Stimulated activated CD8-positive, alpha-beta memory T cell treated with anti-CD3 and anti-CD28 coated beads, Interleukin-4, amount 100 ng/mL, for 4 hours (primary cell): ENCODE measurements around the gene SLIT3.

Experiments used
- DNase-seq, 2 donors: peaks; one replicate each; pipeline ENCODE4 v3.0.0-alpha.2; 2020; ENCODE audit warnings: low read depth in 2 of 2, low spot score in 1 of 2

The SLIT3 gene

DNA sequence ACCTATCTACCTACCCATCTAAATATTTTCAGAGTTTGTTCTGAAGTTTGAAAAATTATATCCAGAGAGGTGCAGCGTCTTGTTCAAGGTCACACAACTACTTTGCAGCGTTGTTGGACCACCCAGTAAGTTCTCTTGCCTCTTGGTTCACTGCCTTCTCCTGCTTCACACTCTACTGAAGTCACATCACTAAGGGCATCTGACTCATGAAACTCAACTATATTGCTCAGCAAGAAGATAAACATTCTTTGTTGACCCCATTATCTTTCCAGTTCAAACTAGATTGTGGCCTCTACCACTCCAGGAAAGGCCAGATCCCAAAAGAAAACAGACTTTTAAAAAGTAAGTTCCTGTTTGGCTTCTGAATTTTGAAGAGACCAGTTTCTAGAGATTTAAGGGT lies 326.9 kb downstream of the SLIT3 start:
- DNase-seq: no peak

DNA sequence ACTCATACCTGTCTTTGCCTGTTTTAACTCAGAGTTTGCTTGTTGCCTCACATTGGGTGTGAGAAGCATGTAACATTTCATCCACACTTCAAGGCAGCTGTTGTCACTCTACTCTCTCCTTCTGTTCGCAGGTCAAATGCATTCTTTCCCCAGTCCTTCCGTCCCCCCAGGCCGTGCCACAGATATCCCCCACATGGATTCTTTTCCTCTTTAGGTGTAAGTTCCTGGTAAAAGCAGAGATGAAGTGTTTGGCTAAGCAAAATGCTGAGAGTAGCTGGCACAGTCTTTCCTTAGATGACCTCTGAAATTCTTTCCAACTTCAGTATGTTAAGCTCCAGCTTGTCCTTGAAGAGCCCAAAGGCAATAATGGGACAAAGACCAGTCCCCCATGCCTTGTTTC lies 328.2 kb downstream of the SLIT3 start:
- DNase-seq: no peak

DNA sequence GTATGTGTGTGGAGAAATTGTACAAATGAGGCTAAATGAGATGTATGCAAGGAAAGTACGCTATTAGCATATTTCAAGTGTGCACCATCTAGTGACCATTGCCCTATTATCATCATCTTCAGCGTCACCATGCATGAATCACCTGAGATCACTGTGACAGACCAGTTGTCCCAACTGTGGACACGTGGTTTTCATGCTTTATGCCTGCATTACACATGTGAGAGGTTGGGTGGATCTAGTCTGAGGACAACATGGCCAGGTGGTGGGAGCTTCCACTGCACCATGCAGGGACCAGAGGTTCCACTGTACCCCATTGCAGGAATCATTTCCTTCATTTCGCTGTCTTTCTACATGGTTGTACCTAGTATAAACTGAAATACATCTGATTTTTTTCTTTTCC lies 329.8 kb downstream of the SLIT3 start:
- DNase-seq: no peak

DNA sequence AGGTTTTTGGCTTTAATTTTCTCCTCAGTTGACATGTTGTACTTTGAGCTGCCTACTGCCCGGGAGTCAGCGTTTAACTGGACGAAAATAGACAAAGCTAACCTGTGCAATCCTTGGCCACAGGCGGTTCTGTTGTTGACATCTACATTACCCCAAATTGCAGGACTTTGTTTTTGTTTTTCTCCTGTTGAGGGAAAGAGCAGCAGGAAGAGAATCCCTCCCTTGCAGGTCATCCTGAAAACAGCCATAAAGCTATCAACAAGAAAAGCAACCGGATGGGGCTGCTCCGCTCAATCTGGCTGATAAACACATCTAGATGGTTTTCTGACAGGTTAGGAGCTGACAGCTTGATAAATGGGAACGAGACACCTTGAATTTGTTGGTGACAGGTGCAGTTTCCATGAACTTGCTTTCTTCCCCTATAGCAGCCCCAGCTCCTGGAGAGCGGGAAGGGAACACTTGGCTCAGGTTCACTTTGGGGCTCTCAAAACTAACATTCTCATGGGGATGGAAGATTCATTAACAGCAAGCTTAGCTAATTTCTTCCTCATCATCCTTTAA lies 331.5 kb downstream of the SLIT3 start:
- no peak for DNase-seq

DNA sequence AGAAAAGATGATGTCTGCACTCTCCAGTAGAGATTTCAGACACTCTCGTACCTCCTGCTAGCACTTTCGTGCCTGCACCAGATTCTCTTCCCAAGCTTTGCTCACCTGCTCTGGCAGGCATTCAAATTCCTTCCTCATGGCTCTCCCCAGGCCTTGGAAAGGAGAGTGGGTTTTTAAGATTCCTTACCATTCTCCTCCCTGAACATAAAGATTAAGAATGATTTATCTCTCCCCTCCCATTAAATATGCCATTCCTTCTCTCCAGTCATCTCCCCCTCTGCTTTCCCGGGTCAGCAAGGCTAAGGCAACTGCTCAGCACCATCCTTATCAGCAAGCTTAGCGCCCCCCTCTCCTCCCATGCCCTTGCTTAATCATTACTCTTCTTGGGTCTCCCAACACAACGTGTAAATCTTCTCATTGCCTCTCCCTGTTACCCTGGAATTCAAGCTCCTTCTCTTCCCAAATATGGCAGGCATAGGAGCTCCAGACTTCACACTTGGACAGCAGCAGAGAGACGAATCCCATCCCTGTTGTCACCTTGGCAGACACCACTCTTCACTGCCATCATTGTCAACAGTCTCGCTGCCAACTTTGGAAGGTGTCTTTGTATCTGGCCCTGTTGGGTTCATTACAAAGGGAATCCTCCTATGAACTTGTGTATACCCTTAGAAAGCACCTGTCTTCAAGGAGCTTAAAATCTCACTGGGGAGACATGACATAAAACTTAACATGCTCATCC lies 332.9 kb downstream of the SLIT3 start:
- DNase-seq: no peak

DNA sequence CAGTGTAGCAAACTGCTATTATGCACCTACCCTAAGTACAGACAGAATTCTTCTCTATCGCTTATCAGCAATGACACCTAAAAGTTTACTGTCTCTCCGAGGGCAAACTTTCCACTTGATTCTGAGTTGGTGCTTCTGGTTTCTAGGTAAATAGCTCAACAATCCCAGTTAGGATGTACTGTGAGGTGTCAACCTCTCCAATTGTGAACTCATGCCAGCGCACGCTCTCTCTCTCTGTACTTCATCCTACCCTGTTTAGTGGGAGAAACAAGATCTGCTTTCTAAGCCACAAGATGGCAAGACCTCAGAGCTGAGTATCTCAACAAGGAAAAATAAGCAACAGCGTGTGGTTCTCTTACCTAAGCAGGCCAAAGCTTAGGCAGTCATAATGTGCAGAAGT lies 335.3 kb downstream of the SLIT3 start:
- DNase-seq: no peak

DNA sequence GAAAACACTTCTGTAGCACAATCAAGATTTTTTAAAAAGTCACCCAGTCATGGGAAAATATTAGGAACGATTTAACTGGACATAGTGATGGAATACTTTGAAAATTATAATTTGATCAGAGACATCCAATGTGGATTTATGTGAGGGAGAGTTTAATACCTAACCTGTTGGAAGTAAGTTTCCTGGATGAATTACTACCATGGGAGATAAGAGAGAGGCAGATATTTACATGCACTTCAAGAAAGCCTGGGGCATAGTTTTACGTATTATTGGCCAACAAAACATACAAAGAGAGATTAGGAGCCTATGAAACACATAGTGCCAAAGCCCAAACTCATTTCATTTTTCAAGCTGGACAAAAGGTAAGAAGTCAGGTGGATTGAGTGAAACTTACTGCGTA lies 336.8 kb downstream of the SLIT3 start:
- DNase-seq: no peak

DNA sequence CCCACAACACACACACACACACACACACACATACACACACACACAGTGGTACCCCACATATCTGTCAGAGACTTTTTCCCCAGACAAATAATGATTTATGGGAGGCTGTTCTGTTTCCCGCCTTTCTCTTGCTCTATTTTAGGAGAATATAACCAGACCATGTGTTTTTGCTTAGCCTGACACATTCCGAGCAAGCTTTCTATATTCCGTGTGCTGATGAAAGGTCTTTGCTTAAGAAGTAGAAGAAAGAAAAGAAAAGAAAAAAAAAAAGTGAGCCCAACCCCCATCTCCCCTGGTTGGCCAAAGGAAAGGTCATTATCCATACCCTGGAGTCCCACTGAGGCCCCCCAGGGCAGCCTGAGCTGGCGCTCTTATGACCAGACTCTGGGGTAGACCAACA lies 338.6 kb downstream of the SLIT3 start:
- DNase-seq: no peak

DNA sequence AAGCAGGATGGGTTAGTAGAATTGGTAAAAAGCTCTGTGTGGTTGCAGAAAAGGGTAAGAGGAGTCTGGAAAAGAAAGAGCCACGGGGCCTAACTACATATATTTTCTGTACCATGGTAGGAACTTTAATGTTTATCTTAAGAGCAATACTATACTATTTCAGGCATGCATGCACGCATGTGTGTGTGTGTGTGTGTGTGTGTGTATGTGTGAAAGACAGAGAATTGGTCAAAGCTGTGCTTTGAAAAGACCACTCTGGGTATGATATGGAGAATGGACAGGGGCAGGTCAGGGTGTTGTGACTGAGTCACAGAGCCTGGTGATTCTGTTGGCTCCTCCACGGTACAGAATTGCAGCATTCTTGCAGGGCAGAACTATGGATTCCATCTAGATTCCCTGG lies 339.3 kb downstream of the SLIT3 start:
- DNase-seq: no peak

DNA sequence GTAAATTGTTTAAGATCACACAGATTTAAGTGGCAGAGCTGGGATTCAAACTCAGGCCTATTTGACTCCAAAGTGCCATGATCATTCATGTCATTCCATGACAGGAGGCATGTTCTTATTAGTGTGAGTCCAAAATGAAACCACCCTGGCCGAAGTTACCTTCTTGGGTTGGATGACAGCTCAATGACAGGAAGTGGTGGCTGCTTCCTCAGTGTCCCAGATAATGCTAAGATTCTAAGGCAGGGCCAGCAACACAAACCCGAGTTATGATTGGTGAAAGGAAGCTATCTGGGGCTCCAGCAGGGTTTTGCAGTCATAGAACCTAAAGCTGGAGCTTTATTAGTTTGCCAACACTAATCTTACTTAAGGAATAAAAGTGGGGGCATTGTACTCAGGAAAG lies 340.4 kb downstream of the SLIT3 start:
- no peak for DNase-seq

DNA sequence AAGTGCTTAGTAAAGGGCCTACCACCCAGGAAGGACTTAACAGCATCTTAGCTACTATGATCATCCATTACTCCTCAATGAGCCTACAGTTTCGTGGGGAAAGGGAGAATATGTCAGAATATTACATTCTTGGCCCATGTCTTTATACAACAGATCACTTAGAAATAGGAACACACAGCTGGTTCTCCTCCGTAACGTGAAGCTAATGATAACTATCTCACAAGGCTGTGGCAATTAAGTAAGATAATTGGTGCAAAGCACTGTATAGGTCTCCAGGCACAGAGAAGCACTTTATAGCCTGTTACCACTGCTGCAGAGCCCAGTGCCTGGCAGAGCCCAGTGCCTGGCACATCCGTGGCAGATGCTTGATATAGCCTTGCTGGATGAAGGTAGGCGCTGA lies 347.6 kb downstream of the SLIT3 start:
- DNase-seq: no peak

DNA sequence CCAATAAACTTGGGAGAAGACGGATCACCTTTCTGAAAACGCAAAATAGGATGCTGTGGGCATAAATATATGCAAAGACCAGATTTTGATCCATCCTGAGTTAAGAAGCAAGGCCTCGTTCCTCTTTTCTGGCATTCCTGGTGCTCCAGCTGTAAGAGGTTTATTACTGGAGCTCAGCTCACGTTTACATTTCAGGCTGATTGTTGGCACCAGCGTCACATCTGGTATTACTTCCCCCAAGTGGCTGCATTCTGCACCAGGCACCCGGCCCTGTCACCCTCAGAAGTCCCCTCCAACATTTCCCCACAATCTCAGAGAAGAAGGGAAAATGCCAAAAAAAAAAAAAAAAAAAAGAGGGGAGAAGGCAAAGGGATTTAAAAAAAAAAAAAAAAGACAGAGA lies 348.7 kb downstream of the SLIT3 start:
- DNase-seq: no peak

DNA sequence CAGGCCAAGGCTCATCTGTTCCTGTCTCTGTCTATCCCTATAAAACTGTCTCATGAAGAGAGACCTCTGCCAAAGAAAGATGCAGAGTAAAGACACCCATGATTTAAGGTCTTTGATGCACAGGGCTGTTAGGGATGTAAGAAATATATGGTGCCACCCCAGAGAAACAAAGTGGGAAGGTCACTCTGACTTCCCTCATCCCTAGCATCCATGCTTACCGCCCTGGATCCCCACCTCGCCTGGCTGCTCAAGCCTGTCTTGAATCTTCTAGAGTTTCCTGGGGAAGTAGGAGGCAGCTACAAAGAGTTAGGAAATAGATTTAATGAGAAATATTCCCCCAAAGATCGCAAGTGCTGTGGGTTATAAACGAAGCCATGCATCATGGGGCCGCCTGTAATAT lies 349.2 kb downstream of the SLIT3 start:
- DNase-seq: no peak

DNA sequence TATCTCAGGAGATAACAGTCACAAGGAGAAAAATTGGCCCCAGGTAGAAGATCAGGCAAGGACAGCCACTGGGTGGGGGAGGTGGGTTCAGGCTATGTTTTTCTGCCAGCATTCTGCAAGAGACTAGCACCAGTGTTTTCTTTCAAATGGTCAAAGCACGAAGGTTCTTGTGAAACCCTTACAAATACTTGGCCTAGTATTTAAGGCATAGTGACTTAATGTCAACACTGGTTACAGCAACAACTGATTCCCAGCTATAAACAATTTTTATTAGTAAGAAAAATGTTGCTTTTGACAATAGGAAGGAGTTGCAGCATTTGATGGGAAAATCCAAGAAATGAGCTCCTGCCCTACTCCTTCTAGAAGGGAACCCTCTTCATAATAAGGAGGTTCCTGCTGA lies 349.6 kb downstream of the SLIT3 start:
- DNase-seq: no peak

DNA sequence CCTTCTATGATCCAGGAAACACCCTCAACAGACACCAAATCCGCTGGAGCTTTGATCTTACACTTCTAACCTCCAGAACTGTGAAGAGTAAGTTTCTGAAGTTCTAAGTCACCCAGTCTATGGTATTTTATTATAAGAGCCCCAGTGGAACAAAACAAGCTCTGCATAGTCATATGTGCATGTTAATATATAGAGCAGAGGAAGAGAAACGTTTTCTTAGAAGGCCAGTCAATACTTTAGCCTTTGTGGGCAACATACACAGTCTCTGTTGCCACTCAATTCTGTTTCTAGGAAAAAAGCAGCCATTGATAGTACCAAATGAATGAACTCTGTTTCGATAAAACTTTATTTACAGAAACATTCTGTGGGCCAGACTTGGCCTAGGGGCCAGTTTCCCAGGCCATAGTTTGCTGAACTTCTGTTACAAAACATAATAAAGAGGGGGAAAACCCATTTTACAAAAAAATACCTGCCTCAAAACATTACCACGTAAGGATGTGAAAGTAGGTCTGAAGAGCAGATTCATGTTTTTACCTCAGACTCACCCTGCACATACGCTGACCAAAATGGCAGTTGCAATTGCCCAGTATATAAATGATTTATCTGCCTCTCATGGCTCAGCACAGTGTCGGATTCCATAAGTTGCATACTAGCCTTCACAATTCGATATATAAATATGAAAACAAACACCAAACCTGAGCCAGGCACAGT lies 350.5 kb downstream of the SLIT3 start:
- no peak for DNase-seq

DNA sequence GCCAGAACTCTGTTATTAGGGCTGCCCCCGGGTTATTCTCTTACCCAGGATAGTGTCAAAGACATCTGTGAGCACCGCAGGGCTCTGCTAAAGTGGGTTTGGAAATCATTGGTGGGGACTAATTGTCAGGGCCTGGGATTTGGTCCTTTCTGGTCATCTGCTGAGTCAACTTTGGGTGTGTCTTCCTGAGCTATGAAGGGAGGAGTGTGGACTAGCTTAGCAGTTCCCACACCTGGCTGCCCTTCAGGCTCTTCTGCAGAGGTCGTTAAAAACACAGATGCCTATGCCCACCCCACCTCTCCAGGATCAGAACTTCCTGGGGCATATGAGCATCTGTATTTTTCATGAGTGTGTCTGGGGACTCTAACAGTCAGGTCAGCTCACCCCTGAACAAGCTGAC lies 352.2 kb downstream of the SLIT3 start:
- DNase-seq: no peak

DNA sequence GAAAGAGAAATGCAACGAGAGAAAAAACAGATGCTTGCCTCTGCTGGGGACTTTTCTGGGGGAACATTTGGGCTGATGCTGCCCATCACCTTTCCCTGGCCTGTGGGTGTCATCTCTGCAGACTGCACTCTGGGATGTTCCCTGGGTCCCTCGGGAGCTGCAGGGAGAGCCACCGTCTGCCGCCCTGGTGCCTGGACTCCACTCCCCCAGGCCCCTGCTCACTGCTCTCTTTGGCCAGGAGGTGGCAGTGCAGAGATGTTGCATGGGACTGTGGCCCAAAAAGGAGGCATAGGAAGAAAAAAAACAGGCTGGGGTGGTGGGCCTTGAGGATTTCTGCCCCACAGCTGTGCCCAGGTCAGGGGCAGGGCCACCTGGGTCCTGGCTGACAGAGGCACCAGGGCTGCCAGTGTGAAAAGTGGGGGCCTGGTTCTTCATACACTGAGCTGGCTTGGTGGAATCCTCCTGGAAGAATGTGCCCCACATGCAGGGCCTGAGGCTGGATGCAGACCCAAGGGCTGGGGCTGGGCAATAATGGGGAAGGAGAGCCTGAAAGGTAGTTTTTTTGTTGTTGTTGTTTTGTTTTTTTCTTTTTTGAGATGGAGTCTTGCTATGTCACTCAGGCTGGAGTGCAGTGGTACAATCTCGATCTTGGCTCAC lies 353.6 kb downstream of the SLIT3 start:
- no peak for DNase-seq

DNA sequence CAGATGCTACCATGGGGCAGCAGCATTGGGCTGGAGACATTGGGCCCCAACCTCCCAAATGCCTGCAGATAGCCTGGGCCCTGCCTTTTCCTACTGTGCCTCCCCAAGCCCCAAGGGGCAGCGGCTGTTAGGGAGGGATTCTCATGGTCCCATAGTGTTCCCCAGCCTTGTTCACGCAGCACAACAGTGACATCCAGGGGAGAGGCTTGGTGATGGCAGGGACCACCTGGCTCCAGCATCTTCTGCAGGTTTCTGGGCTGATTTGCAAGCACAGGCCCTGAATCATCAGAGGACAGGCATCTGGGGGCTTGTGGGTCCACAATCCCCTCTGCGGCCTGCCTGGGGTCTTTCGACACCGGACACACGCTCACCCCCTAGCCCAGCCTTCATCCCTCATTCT lies 354.6 kb downstream of the SLIT3 start:
- DNase-seq: no peak

DNA sequence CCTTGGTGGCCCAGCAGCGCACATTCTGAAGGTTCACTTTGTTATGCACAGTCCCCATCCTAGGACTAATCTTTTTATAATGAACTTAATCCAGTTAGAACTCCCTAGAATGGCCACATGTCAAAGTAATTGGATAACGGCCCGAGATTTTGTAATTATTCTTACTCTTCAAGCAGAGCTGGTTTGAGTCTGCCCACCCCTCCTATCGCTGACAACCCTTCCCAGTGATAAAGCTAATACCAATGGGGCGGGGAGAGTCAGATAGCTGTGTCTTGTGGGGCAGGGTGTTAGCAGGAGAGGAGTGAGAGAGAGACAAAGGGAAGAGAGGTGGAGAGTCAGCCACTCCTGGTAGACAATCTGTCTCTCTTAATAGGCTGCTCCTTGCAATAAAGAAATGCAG lies 356.9 kb downstream of the SLIT3 start:
- no peak for DNase-seq

DNA sequence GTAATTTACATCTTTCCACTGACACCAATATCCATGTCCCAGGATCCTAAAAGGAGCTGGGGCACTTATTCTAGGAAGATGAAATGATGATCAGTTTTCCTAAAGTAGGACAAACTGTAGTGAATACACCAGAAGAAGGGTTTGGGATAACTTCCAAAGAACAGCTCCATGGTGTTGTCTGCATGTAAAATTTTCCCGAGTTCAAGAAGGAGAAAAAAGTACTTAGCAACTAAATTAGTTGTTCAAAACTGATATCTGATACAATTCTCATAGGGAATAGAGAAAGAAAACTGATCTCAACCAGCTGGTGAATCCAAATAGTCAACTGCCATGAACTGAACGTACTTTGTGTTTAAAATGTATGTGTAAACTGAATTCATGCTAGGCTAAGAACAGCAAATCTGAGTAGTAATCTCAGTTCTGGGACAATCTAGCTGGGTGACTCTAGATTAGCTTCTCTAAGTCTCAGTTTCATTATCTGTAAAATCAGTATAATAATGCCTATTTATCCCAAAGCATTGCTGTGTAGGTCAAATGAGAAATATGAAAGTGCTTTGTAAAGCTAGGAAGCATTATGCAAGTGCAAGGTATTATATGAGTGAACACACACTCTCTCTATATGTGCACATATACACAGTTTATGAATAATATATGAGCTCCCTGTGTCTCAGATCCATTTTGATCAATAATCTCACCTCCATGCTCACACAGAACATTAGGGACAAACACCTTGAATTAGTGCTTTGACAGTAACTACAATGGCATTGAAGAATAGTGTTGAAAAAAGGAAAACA lies 357.7 kb downstream of the SLIT3 start:
- DNase-seq: no peak

DNA sequence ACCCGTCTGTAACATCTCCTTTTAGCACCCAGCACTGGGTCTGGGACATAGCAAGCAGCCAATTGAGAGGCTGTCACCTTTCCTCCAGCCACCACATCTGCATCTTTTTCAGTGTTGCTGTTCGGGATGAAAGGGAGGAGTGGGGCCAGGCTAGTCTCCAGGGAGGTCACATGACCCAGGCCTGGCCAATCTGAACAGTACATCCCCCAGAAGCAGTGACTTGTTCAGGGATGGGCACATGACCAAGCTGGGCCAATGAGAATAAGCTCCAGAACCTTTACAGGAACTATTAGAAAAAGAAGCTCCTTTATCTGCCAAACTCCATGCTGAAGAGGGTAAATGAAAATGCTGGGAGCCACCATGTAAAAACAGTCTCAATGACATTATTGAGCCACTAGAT lies 359.0 kb downstream of the SLIT3 start:
- no peak for DNase-seq
